ENCODE measurements around the gene PTPRU.
"Not testable (repeated sequence)": the region's sequence is repeated elsewhere in the genome, so short reads cannot be mapped to it uniquely, and the experiment has no call there.

The PTPRU gene

GRCh38 chr1:29227511-29227910 lies 8.8 kb upstream of the PTPRU start:
- in situ Hi-C loops (cut with MboI; ENCODE audit: low sequenced_read_pairs, unreplicated experiment) = loop anchor here (25.0 kb wide), 1 partner anchor 1485 kb away; the partner anchor contains the start of gene MATN1
- TF ChIP-seq CTCF (IDR thresholded peaks at IDR 0.05; ENCODE audit: borderline replicate concordance, control extremely low read depth, extremely low read depth, insufficient read depth, missing control alignments) = no peak
- no peak for DNase-seq (ENCODE audit: low spot score)

- DNase-seq (ENCODE audit: low spot score) = no peak
- TF ChIP-seq CTCF (IDR thresholded peaks at IDR 0.05; ENCODE audit: borderline replicate concordance, control extremely low read depth, extremely low read depth, insufficient read depth, missing control alignments) = no peak
- in situ Hi-C loops (cut with MboI; ENCODE audit: low sequenced_read_pairs, unreplicated experiment) = loop anchor here (25.0 kb wide), 1 partner anchor 1482 kb away; the partner anchor contains the start of gene MATN1
Observed at GRCh38 chr1:29230204-29230552, 6.1 kb upstream of the PTPRU start.

DNA sequence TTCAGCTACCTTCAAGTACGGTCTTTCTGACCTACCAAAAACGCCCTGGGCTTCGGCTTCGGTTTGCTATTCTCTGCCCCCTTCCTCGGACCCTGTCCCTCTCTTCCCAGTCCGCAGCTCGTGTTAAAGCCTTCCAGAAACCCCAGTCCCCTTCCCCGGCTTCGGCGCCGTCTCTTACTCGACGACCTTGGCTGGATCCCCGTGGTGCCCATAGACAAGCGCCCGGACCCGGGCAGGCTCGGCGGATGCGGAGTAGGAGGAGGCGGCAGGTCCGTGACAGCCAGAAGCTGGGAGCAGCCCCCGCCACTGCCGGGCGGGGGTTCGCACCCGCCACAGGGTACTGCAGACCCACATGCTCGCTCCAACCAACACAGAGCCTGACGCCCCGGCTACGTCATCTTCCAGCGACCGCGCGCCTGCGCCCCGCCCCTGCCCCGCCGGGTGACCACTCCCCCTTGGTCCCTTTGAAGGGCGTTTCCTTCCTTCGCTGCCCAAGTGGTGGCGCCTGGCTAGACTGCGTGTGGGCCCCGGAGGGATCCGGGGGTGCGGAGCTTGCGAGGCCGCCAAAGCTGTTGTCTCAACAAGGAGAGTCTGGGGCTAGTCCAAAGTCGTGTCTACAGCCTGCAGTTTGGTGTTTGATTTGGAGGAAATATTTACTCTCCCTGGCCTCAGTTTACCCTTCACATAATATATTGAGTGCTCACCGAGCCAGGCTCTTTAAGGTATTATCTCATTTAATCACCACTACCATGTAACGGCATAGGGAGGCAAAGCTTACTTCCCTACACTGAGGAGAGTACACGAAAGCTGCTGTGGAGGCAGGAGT lies 5.6 kb upstream of the PTPRU start, which contains the start of gene MECR:
TSS of gene MECR (minus strand) at position 382 of the 826 bp plus-strand sequence. CDS start at position 354, 28 bp downstream.
- peak; percentile 19 for TF ChIP-seq CTCF (IDR thresholded peaks at IDR 0.05; ENCODE audit: borderline replicate concordance, control extremely low read depth, extremely low read depth, insufficient read depth, missing control alignments)
- in situ Hi-C loops (cut with MboI; ENCODE audit: low sequenced_read_pairs, unreplicated experiment) = loop anchor here (25.0 kb wide), 1 partner anchor 1482 kb away; the partner anchor contains the start of gene MATN1
- peak; percentile 98 for DNase-seq (ENCODE audit: low spot score)

GRCh38 chr1:29232387-29232786 lies 3.9 kb upstream of the PTPRU start:
- TF ChIP-seq CTCF (IDR thresholded peaks at IDR 0.05; ENCODE audit: borderline replicate concordance, control extremely low read depth, extremely low read depth, insufficient read depth, missing control alignments) = no peak
- in situ Hi-C loops (cut with MboI; ENCODE audit: low sequenced_read_pairs, unreplicated experiment) = loop anchor here (25.0 kb wide), 1 partner anchor 1480 kb away; the partner anchor contains the start of gene MATN1
- DNase-seq (ENCODE audit: low spot score) = no peak

GRCh38 chr1:29233693-29234092 lies 2.6 kb upstream of the PTPRU start:
- no peak for DNase-seq (ENCODE audit: low spot score)
- no peak for TF ChIP-seq CTCF (IDR thresholded peaks at IDR 0.05; ENCODE audit: borderline replicate concordance, control extremely low read depth, extremely low read depth, insufficient read depth, missing control alignments)
- in situ Hi-C loops (cut with MboI; ENCODE audit: low sequenced_read_pairs, unreplicated experiment) = loop anchor here (25.0 kb wide), 1 partner anchor 1479 kb away; the partner anchor contains the start of gene MATN1

GRCh38 chr1:29234471-29234870 lies 1.9 kb upstream of the PTPRU start:
- DNase-seq (ENCODE audit: low spot score) = no peak
- in situ Hi-C loops (cut with MboI; ENCODE audit: low sequenced_read_pairs, unreplicated experiment) = loop anchor here (25.0 kb wide), 1 partner anchor 1478 kb away; the partner anchor contains the start of gene MATN1
- TF ChIP-seq CTCF (IDR thresholded peaks at IDR 0.05; ENCODE audit: borderline replicate concordance, control extremely low read depth, extremely low read depth, insufficient read depth, missing control alignments) = no peak

DNA sequence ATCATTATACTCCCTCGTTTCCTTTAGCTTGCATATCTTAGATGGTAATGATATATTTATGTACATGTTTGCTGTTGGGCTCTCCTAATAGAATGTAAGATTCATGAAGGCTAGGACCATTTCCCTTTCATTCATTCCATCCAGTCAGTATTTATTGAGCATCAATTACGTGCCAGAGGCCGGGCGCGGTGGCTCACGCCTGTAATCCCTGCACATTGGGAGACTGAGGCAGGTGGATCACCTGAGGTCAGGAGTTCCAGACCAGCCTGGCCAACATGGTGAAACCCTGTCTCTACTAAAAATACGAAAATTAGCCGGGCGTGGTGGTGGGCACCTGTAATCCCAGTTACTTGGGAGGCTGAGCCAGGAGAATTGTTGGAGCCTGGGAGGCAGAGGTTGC lies 1.4 kb upstream of the PTPRU start:
- in situ Hi-C loops (cut with MboI; ENCODE audit: low sequenced_read_pairs, unreplicated experiment) = loop anchor here (25.0 kb wide), 1 partner anchor 1477 kb away; the partner anchor contains the start of gene MATN1
- not testable (repeated sequence) for DNase-seq (ENCODE audit: low spot score)
